Breast epithelium (tissue), 3 donors: Measurements from ENCODE around the gene C11orf98.

Experiments
- CTCF ChIP-seq, 3 donors: fragments of 450-650 bp; IDR thresholded peaks; one replicate each; pipeline ENCODE4 v1.5.1; 2016 to 2017; ENCODE audit warnings: antibody characterized with exemption in 3 of 3, mild to moderate bottlenecking in 3 of 3, moderate library complexity in 3 of 3
- POLR2AphosphoS5 ChIP-seq, 3 donors: sonication (generic); formaldehyde crosslinking; IDR thresholded peaks; one replicate each; pipeline ENCODE4 v1.6.1; 2017; ENCODE audit warnings: antibody characterized with exemption in 3 of 3

DNA sequence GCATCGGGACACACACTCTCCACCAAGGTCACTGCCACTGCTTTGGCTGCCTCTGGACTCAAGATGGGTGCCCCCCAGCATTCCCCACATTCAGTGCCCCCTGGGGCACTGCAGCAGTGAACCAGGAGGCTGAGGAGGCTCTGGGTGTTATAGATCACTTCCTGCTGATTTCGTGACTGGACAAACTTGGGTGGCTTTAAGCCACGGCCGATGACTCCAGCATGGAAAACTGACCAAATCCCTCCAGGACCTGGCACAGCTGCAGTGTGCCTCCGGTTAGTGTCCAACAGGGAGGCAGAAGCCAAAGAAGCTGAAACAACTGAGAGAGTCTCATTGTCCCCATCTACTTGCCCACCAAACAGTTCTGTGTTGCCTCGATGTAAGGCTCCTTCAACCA is 17.4 kb downstream of the C11orf98 start:
- TF ChIP-seq POLR2AphosphoS5 (IDR thresholded peaks at IDR 0.05) (no peak), CTCF (IDR thresholded peaks at IDR 0.05) (no peak)
